Smooth muscle cell (in vitro differentiated cells): ENCODE data around the gene AHI1. TPM values are rescaled to one million over a fixed set of nuclear protein-coding genes. Genes with fewer than 3 reads are reported as not detected.

ENCODE experiments used
- DNase-seq: peaks from one replicate; lab custom pipeline; 2025; ENCODE audit not compliant: unreplicated experiment; lab: John Stamatoyannopoulos, UW
- H2AFZ ChIP-seq: fragments of 200-600 bp; sonication (generic); 2 replicates; pipeline ENCODE4 v1.6.0; 2016; ENCODE audit warnings: antibody characterized with exemption, low read depth, mild to moderate bottlenecking
- H3F3A ChIP-seq: fragments of 200-600 bp; sonication (generic); 2 replicates; pipeline ENCODE4 v1.6.0; 2017; ENCODE audit warnings: antibody characterized with exemption, low read depth
- H3K27ac ChIP-seq: fragments of 200-600 bp; sonication (generic); 2 replicates; pipeline ENCODE4 v1.5.1; 2016; ENCODE audit warnings: low read depth, mild to moderate bottlenecking
- H3K27me3 ChIP-seq: fragments of 200-600 bp; sonication (generic); 2 replicates; pipeline ENCODE4 v1.6.1; 2016; ENCODE audit warnings: low read depth, mild to moderate bottlenecking
- H3K36me3 ChIP-seq: fragments of 200-600 bp; sonication (generic); 2 replicates; pipeline ENCODE4 v1.5.1; 2016; ENCODE audit warnings: low read depth
- H3K4me1 ChIP-seq: fragments of 200-600 bp; sonication (generic); 2 replicates; pipeline ENCODE4 v1.5.1; 2016; ENCODE audit warnings: low read depth
- H3K4me2 ChIP-seq: fragments of 200-600 bp; sonication (generic); 2 replicates; pipeline ENCODE4 v1.6.0; 2016; ENCODE audit warnings: mild to moderate bottlenecking
- H3K4me3 ChIP-seq: fragments of 200-600 bp; sonication (generic); 2 replicates; pipeline ENCODE4 v1.5.1; 2016; ENCODE audit warnings: mild to moderate bottlenecking
- H3K79me2 ChIP-seq: fragments of 200-600 bp; sonication (generic); 2 replicates; pipeline ENCODE4 v1.6.0; 2016; ENCODE audit warnings: low read depth, mild to moderate bottlenecking
- H3K9ac ChIP-seq: fragments of 200-600 bp; sonication (generic); 2 replicates; pipeline ENCODE4 v1.6.0; 2016; ENCODE audit warnings: low read depth
- H3K9me3 ChIP-seq: fragments of 200-600 bp; sonication (generic); replicated peaks from 2 replicates; pipeline ENCODE4 v1.5.1; 2016; ENCODE audit warnings: low read depth
- H4K20me1 ChIP-seq: fragments of 200-600 bp; sonication (generic); 2 replicates; pipeline ENCODE4 v1.6.0; 2016; ENCODE audit warnings: low read depth
- CTCF ChIP-seq: fragments of 200-600 bp; sonication (generic); IDR thresholded peaks from 2 replicates; pipeline ENCODE4 v1.5.1; 2017; ENCODE audit warnings: borderline replicate concordance, mild to moderate bottlenecking, antibody characterized with exemption; ENCODE audit not compliant: insufficient read depth, poor library complexity, severe bottlenecking
- WGBS: methylation state at CpG from one replicate; pipeline ENCODE4 v1.1.7; 2016; ENCODE audit warnings: low lambda C conversion rate; 5-methylcytosine and 5-hydroxymethylcytosine counted together
- polyA plus RNA-seq: library from polyadenylated mRNA; unstranded; fragments of >200 nt; fragmentation: Nextera tagmentation; extraction: Ambion mirVana; gene quantifications from 2 replicates; pipeline ENCODE4 v1.2.1, GENCODE V29; 2016
- total RNA-seq: library from RNA; depleted of rRNA; stranded (reverse); fragments of >200 nt; gene quantifications from 2 replicates; pipeline ENCODE4 v1.2.3, GENCODE V29; 2014

AHI1 gene
- total and polyA plus RNA-seq, 2 experiments from 2014 or later: 16.0 to 18.8 TPM

DNA sequence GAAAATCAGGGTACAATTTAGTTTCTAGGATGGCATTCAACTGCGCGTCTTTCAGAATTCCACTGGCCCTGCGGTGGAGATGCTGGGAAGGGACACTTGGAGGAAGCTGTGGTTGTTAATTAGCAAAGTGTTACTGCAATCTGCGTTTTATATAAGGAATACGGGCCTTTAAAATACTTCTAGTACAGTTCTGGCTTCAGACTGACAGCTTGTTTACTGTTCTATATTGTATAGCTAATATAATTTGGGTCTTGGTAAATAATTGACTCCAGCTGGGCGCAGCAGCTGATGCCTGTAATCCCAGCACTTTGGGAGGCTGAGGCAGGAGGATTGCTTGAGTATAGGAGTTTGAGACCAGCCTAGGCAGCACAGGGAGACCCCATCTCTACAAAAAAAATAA, 252.7 kb downstream of the AHI1 start:
- Histone ChIP-seq H4K20me1 (no peaks in the 10 kb centered on the region), H3K27ac (no peak overlapping the region), H3K27me3 (peaks cover under 1% of the 10 kb centered on the region), H2AFZ (no peak overlapping the region), H3F3A (no peaks in the 10 kb centered on the region), H3K9me3 (no peaks in the 10 kb centered on the region), H3K36me3 (no peaks in the 10 kb centered on the region), H3K79me2 (no peaks in the 10 kb centered on the region), H3K4me2 (no peak overlapping the region), H3K4me1 (peaks cover 7% of the 10 kb centered on the region), H3K4me3 (no peak overlapping the region), H3K9ac (no peak overlapping the region)
- 93% methylated on average over 6 of the region's 6 CpGs for WGBS
- no peak for TF ChIP-seq CTCF
- DNase-seq: no peak

- H4K20me1 ChIP-seq: no peaks in the 10 kb centered on the region
- no peak overlapping the region for H2AFZ ChIP-seq
- DNase-seq: no peak
- no peak overlapping the region for H3K4me2 ChIP-seq
- WGBS: 84% methylated on average over 7 of the region's 7 CpGs
- no peak overlapping the region for H3K9ac ChIP-seq
- H3K9me3 ChIP-seq: no peaks in the 10 kb centered on the region
- H3K27ac ChIP-seq: no peak overlapping the region
- H3K4me1 ChIP-seq: peaks cover under 1% of the 10 kb centered on the region
- TF ChIP-seq CTCF: no peak
- H3K36me3 ChIP-seq: no peaks in the 10 kb centered on the region
- H3K79me2 ChIP-seq: no peaks in the 10 kb centered on the region
- H3F3A ChIP-seq: no peaks in the 10 kb centered on the region
- H3K27me3 ChIP-seq: peaks cover 3% of the 10 kb centered on the region
- H3K4me3 ChIP-seq: no peak overlapping the region
These were observed 253.4 kb downstream of the AHI1 start for GRCh38 chr6:135243871-135244796.

DNA sequence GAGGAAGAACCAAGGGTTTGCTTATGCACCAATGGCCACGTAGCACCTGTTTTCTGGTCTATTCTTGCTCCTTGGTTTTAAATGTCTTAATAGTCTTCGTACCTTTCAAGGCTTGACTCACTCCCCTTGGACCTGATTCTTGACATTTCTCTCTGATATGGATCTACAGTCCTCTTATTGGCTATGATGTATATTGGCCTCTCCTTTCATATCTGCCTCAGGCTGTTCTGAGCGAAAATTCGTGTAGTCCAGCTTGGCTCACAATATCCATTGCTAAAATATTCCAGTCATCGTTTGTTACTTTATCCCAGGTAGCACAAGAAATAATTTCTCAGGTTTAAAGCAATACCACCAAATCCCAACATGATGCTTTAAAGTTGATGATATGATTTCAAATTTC, 256.8 kb downstream of the AHI1 start:
- Histone ChIP-seq H3K79me2 (no peaks in the 10 kb centered on the region), H3K36me3 (no peaks in the 10 kb centered on the region), H3K27me3 (peaks cover 3% of the 10 kb centered on the region), H3K4me1 (no peaks in the 10 kb centered on the region), H3F3A (no peaks in the 10 kb centered on the region), H3K9me3 (no peaks in the 10 kb centered on the region), H2AFZ (no peak overlapping the region), H3K9ac (no peak overlapping the region), H3K4me3 (no peak overlapping the region), H3K27ac (no peak overlapping the region), H4K20me1 (no peaks in the 10 kb centered on the region), H3K4me2 (no peak overlapping the region)
- 86% methylated on average over 5 of the region's 5 CpGs for WGBS
- TF ChIP-seq CTCF: no peak
- DNase-seq: no peak

- Histone ChIP-seq H3K4me1 (no peaks in the 10 kb centered on the region), H4K20me1 (no peaks in the 10 kb centered on the region), H3K27ac (no peak overlapping the region), H3K79me2 (no peaks in the 10 kb centered on the region), H3K27me3 (peaks cover 3% of the 10 kb centered on the region), H3K36me3 (no peaks in the 10 kb centered on the region), H2AFZ (no peak overlapping the region), H3K4me3 (no peak overlapping the region), H3K4me2 (no peak overlapping the region), H3K9ac (no peak overlapping the region), H3F3A (no peaks in the 10 kb centered on the region), H3K9me3 (no peaks in the 10 kb centered on the region)
- DNase-seq: no peak
- WGBS: 86% methylated on average over 6 of the region's 6 CpGs
- TF ChIP-seq CTCF: no peak
These were observed 260.8 kb downstream of the AHI1 start for GRCh38 chr6:135236732-135237131.
